CD4-positive, alpha-beta T cell (primary cell): ENCODE results near the gene BORCS5. TPM values are rescaled to one million over a fixed set of nuclear protein-coding genes. Genes with fewer than 3 reads are reported as not detected.

ENCODE experiments used
- ATAC-seq: fragments of 200-7000 bp; cut with Tn5 transposase; one replicate; pipeline ENCODE4 v1.10.0; 2022; ENCODE audit warnings: mild to moderate bottlenecking; ENCODE audit not compliant: poor library complexity
- CTCF ChIA-PET: fragments of 350-600 bp; sonication (Branson Sonifier 250); formaldehyde crosslinking; loops from one replicate; lab custom pipeline; 2021; ENCODE audit warnings: antibody characterized with exemption, inconsistent platforms; lab: Charles Lee
- POLR2A ChIA-PET: fragments of 350-600 bp; sonication (Branson Sonifier 250); formaldehyde crosslinking; loops from one replicate; lab custom pipeline; 2021; ENCODE audit warnings: antibody characterized with exemption, inconsistent platforms; lab: Charles Lee
- DNase-seq, 14 experiments: peaks; one replicate each; pipeline ENCODE4 v3.0.0-alpha.2; 2013 to 2020; ENCODE audit warnings: mixed read lengths in 2 of 14
- H3K27ac ChIP-seq, 2 donors: one replicate each; pipeline versions ENCODE4 v1.5.1 to v1.7.0; 2013; ENCODE audit warnings: low read length in 2 of 2, low read depth in 1 of 2, mild to moderate bottlenecking in 1 of 2
- H3K27me3 ChIP-seq, 2 experiments: 1 replicate in 1 of 2; 2 replicates in 1 of 2; pipeline versions ENCODE4 v1.6.1 to v1.7.0; 2013; ENCODE audit warnings: low read length in 2 of 2, control low read depth in 1 of 2, mild to moderate bottlenecking in 1 of 2, moderate library complexity in 1 of 2; ENCODE audit not compliant: insufficient read depth in 2 of 2, control insufficient read depth in 1 of 2
- H3K36me3 ChIP-seq: one replicate; pipeline ENCODE4 v1.6.1; 2013; ENCODE audit warnings: low read length, control low read depth; ENCODE audit not compliant: insufficient read depth
- H3K4me1 ChIP-seq: one replicate; pipeline ENCODE4 v1.6.1; 2013; ENCODE audit warnings: low read length, control low read depth; ENCODE audit not compliant: insufficient read depth
- H3K4me3 ChIP-seq: one replicate; pipeline ENCODE4 v1.5.1; 2013; ENCODE audit warnings: mild to moderate bottlenecking, low read length, moderate library complexity
- H3K9me3 ChIP-seq, 2 experiments: 1 replicate in 1 of 2; 2 replicates in 1 of 2; pipeline versions ENCODE4 v1.6.1 to v1.7.0; 2013; ENCODE audit warnings: low read length in 2 of 2, mild to moderate bottlenecking in 2 of 2, control low read depth in 1 of 2, moderate library complexity in 1 of 2; ENCODE audit not compliant: control insufficient read depth in 1 of 2, insufficient read depth in 1 of 2
- H3K27ac Mint-ChIP-seq: one replicate; pipeline ENCODE4 v1.8.0; 2020; ENCODE audit warnings: mixed read lengths
- H3K27me3 Mint-ChIP-seq: one replicate; pipeline ENCODE4 v1.8.0; 2021; ENCODE audit warnings: mixed read lengths
- H3K36me3 Mint-ChIP-seq: one replicate; pipeline ENCODE4 v1.8.0; 2021; ENCODE audit warnings: low read depth, mixed read lengths
- H3K4me1 Mint-ChIP-seq: one replicate; pipeline ENCODE4 v1.8.0; 2021; ENCODE audit warnings: low read depth, mixed read lengths
- H3K4me3 Mint-ChIP-seq: one replicate; pipeline ENCODE4 v1.8.0; 2020; ENCODE audit warnings: mild to moderate bottlenecking, mixed read lengths
- H3K9me3 Mint-ChIP-seq: one replicate; pipeline ENCODE4 v1.8.0; 2020; ENCODE audit warnings: mixed read lengths
- intact Hi-C, 2 experiments: fragments of 100-400 bp; cut with DNase I in 1 of 2; cut with micrococcal nuclease in 1 of 2; formaldehyde crosslinking; loops; one replicate each; pipeline versions ENCODE4 v1.15.1 to v1.9.0; 2023 to 2025; cut with DNase I, micrococcal nuclease
- total RNA-seq, 174 experiments: library from RNA in 2 of 174; stranded (reverse) in 2 of 174; gene quantifications; one replicate each; pipeline ENCODE4 v1.2.3 and lab custom pipeline; 2021 to 2026
- TF ChIP-seq, protein P1 (sequence below): fragments of 200-600 bp; IDR thresholded peaks from one replicate; pipeline ENCODE4 v1.8.0; 2022; ENCODE audit warnings: antibody characterized with exemption, mild to moderate bottlenecking

BORCS5 gene
- total RNA-seq, 2 experiments from 2014 or later, result 36.4 to 39.3 TPM

DNA sequence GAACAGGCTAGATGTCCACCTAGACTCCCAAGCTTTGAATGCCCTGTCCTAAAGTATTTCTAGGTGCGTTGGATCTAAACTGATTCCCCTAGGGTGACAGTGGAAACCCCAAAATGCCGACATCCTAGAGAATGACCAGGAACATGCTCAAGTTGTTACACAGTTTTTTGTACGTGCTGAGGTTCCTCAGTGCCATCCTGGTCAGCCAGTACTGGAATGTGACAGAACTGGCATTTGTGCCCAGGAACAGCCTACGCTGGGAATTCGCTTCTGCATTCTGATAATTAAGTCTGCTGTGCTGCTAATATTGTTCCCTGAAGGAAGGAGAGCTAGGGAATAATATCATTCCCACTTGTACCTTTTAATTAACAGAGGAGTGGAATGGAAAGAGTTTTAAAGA is 40.3 kb downstream of the BORCS5 start:
- DNase-seq (no peak), ATAC-seq (no peak)
- POLR2A ChIA-PET, result interaction anchor here (0.7 kb wide), 1 partner anchor 77 kb away, joined by 3 read pairs; no protein-coding TSS in a partner anchor
- Mint-ChIP-seq H3K36me3 (peaks cover 38% of the 10 kb centered on the region), H3K27ac (no peak overlapping the region), H3K27me3 (no peaks in the 10 kb centered on the region), H3K4me3 (no peak overlapping the region), H3K4me1 (peaks cover 51% of the 10 kb centered on the region), H3K9me3 (no peaks in the 10 kb centered on the region)
- no peaks in the 10 kb centered on the region for H3K27me3 ChIP-seq
- intact Hi-C loops, result no loop called here
- no peak overlapping the region for H3K27ac ChIP-seq
- H3K4me1 ChIP-seq, result peaks cover 4% of the 10 kb centered on the region
- TF ChIP-seq, protein P1, sequence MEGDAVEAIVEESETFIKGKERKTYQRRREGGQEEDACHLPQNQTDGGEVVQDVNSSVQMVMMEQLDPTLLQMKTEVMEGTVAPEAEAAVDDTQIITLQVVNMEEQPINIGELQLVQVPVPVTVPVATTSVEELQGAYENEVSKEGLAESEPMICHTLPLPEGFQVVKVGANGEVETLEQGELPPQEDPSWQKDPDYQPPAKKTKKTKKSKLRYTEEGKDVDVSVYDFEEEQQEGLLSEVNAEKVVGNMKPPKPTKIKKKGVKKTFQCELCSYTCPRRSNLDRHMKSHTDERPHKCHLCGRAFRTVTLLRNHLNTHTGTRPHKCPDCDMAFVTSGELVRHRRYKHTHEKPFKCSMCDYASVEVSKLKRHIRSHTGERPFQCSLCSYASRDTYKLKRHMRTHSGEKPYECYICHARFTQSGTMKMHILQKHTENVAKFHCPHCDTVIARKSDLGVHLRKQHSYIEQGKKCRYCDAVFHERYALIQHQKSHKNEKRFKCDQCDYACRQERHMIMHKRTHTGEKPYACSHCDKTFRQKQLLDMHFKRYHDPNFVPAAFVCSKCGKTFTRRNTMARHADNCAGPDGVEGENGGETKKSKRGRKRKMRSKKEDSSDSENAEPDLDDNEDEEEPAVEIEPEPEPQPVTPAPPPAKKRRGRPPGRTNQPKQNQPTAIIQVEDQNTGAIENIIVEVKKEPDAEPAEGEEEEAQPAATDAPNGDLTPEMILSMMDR, result no peak
- no peak overlapping the region for H3K4me3 ChIP-seq
- H3K9me3 ChIP-seq, result no peaks in the 10 kb centered on the region
- CTCF ChIA-PET, result interaction anchor here (1.0 kb wide), 1 partner anchor 18 kb away, joined by 3 read pairs; no protein-coding TSS in a partner anchor
- H3K36me3 ChIP-seq, result no peaks in the 10 kb centered on the region

DNA sequence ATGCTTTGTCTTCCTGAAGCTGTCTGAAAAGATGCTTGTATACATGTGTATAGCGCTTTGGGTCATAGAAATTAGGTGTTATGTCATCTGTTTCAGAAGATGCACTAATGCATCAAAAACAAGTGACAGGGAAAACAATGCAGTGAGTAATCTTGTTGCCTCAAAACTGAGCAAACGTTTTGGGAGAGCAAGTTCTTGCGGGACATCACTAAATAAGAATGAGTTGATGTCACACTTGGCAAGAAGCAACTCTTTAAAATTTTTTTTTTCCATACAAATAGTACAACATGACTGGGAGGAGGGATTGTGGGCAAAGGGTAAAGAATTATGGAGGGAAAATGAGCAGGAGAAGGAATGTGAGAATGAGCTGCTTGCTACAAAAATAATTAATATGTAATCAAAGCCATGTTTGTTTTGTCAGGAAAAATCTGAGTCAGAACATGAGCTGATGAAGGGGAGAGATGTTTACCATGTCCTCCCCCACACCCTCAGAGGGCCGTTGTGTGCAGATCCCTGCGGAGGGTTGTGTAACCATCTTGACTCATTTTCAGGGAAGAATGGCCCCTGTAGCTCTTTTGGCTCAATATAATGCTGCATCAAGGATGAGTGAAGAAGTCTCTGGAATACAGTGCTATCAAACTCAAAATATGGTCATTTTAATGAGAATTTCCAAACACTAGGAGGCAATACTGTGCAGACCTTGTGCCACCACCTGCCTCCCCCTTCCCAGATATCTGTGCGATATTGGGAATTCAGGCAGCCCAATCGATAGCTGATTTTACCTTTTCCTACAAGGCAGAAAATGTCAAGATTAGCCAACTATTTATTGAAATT is 41.4 kb downstream of the BORCS5 start:
- H3K27me3 Mint-ChIP-seq, result no peaks in the 10 kb centered on the region
- Histone ChIP-seq H3K27ac (no peak overlapping the region), H3K9me3 (no peaks in the 10 kb centered on the region), H3K4me1 (peaks cover 6% of the 10 kb centered on the region), H3K4me3 (no peak overlapping the region), H3K27me3 (no peaks in the 10 kb centered on the region), H3K36me3 (no peaks in the 10 kb centered on the region)
- no peak overlapping the region for H3K27ac Mint-ChIP-seq
- no peak overlapping the region for H3K4me3 Mint-ChIP-seq
- intact Hi-C loops, result no loop called here
- peaks cover 41% of the 10 kb centered on the region for H3K36me3 Mint-ChIP-seq
- POLR2A ChIA-PET, result no interaction called here
- TF ChIP-seq, protein P1, result no peak
- no peak for ATAC-seq
- CTCF ChIA-PET, result no interaction called here
- no peaks in the 10 kb centered on the region for H3K9me3 Mint-ChIP-seq
- DNase-seq, result no peak
- H3K4me1 Mint-ChIP-seq, result peaks cover 60% of the 10 kb centered on the region

DNA sequence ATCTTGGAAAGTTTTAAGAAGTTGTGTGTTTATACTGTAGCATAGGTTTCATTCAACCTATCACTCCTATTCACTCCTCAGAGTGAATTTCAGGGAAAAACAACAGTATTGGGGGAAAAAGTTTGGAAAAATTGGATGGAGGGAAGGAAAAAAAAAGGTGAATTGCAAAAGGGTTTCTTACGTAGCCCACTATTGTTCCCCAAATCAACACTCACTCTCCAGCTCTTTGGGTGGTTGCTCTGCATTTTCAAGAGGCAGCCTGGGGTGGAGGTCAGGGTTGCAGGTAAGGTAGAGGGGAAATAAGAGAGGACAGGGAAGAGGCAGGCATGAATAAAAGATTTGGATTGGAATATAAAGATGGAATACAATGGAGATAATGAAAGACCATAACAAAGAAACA is 42.3 kb downstream of the BORCS5 start:
- POLR2A ChIA-PET, result no interaction called here
- H3K27me3 ChIP-seq, result no peaks in the 10 kb centered on the region

More for the DNA sequence above, 42.3 kb downstream of the BORCS5 start:
- TF ChIP-seq, protein P1, result no peak
- Mint-ChIP-seq H3K27me3 (no peaks in the 10 kb centered on the region), H3K36me3 (peaks cover 46% of the 10 kb centered on the region), H3K27ac (peak overlapping the region; percentile 28), H3K4me1 (peaks cover 69% of the 10 kb centered on the region), H3K4me3 (no peak overlapping the region), H3K9me3 (no peaks in the 10 kb centered on the region)
- DNase-seq (no peak), ATAC-seq (no peak)
- Histone ChIP-seq H3K4me3 (no peak overlapping the region), H3K27ac (no peak overlapping the region), H3K9me3 (no peaks in the 10 kb centered on the region), H3K4me1 (peaks cover 5% of the 10 kb centered on the region), H3K36me3 (no peaks in the 10 kb centered on the region)
- CTCF ChIA-PET, result no interaction called here
- intact Hi-C loops, result no loop called here
